ENCODE measurements around the gene SSTR3.
"Not testable (repeated sequence)": the region's sequence is repeated elsewhere in the genome, so short reads cannot be mapped to it uniquely, and the experiment has no call there.

DNA sequence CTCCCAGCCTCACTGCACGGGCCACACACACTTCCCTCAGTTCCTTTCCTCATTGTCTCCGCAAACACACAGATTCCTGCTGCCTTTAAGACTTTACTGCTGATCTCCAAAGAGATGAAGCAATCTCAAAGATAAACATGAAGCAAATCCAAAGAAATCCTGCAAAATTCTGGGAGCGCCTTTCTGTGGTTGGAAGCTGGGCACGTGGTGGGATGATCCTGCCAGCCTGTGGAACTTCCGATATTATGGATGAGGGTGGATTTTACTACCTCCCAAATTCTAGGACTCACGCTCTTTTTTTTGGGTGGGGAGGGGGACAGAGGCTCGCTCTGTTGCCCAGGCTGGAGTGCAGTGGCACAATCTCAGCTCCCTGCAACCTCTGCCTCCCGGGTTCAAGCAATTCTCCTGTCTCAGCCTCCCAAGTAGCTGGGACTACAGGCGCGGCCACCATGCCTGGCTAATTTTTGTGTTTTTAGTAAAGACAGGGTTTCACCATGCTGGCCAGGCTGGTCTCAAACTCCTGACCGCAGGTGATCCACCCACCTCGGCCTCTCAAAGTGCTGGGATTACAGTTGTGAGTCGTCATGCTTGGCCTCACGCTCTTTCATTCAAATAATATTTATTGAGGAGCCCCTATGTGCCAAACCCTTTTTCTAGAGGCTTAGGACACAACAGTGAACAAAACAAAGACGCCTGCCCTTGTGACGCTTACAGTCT, 41.4 kb downstream of the SSTR3 start:
- TF ChIP-seq EZH2 (IDR thresholded peaks at IDR 0.05; ENCODE audit: borderline replicate concordance, insufficient read depth, low read depth, low read length, poor library complexity, severe bottlenecking): not testable (repeated sequence)
- TF ChIP-seq, protein P1, sequence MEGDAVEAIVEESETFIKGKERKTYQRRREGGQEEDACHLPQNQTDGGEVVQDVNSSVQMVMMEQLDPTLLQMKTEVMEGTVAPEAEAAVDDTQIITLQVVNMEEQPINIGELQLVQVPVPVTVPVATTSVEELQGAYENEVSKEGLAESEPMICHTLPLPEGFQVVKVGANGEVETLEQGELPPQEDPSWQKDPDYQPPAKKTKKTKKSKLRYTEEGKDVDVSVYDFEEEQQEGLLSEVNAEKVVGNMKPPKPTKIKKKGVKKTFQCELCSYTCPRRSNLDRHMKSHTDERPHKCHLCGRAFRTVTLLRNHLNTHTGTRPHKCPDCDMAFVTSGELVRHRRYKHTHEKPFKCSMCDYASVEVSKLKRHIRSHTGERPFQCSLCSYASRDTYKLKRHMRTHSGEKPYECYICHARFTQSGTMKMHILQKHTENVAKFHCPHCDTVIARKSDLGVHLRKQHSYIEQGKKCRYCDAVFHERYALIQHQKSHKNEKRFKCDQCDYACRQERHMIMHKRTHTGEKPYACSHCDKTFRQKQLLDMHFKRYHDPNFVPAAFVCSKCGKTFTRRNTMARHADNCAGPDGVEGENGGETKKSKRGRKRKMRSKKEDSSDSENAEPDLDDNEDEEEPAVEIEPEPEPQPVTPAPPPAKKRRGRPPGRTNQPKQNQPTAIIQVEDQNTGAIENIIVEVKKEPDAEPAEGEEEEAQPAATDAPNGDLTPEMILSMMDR (IDR thresholded peaks at IDR 0.05): not testable (repeated sequence)

All from B cell (primary cell).